Epidermal melanocyte (primary cell): ENCODE measurements around the gene CHSY1.
A peak's percentile ranks its signal among the peaks of the same experiment; 100 is the strongest.
"Not testable (repeated sequence)": the region's sequence is repeated elsewhere in the genome, so short reads cannot be mapped to it uniquely, and the experiment has no call there.

Source experiments
- DNase-seq: peaks from one replicate; pipeline ENCODE4 v3.0.0; 2011; ENCODE audit warnings: low spot score; ENCODE audit not compliant: insufficient read length

Gene CHSY1

GRCh38 chr15:101244889-101245668 lies 6.8 kb downstream of the CHSY1 start:
- DNase-seq: no peak

GRCh38 chr15:101244036-101244781 lies 7.6 kb downstream of the CHSY1 start:
- DNase-seq: no peak

GRCh38 chr15:101243420-101243819 lies 8.4 kb downstream of the CHSY1 start:
- no peak for DNase-seq

- DNase-seq: no peak
Measured at GRCh38 chr15:101242999-101243336, 8.9 kb downstream of the CHSY1 start.

- DNase-seq: no peak
Measured at GRCh38 chr15:101242160-101242998, 9.5 kb downstream of the CHSY1 start.

GRCh38 chr15:101240358-101240757 lies 11.5 kb downstream of the CHSY1 start:
- no peak for DNase-seq

- DNase-seq: no peak
Measured at GRCh38 chr15:101239724-101240136, 12.1 kb downstream of the CHSY1 start.

- DNase-seq: no peak
Measured at GRCh38 chr15:101237251-101237650, 14.6 kb downstream of the CHSY1 start.

- DNase-seq: no peak
Measured at GRCh38 chr15:101233651-101234280, 18.1 kb downstream of the CHSY1 start.

GRCh38 chr15:101232677-101233076 lies 19.2 kb downstream of the CHSY1 start:
- DNase-seq: no peak

GRCh38 chr15:101228313-101228712 lies 23.5 kb downstream of the CHSY1 start:
- no peak for DNase-seq

- DNase-seq: no peak
Measured at GRCh38 chr15:101225658-101226057, 26.2 kb downstream of the CHSY1 start.

GRCh38 chr15:101221902-101222301 lies 29.9 kb downstream of the CHSY1 start:
- DNase-seq: peak; percentile 77

GRCh38 chr15:101220060-101220459 lies 31.8 kb downstream of the CHSY1 start:
- no peak for DNase-seq

- no peak for DNase-seq
Measured at GRCh38 chr15:101219441-101219840, 32.4 kb downstream of the CHSY1 start.

- no peak for DNase-seq
Measured at GRCh38 chr15:101217446-101217845, 34.4 kb downstream of the CHSY1 start.

- DNase-seq: no peak
Measured at GRCh38 chr15:101216100-101216499, 35.7 kb downstream of the CHSY1 start.

GRCh38 chr15:101215681-101216080 lies 36.2 kb downstream of the CHSY1 start:
- no peak for DNase-seq

- not testable (repeated sequence) for DNase-seq
Measured at GRCh38 chr15:101214435-101215097, 37.3 kb downstream of the CHSY1 start.

GRCh38 chr15:101213570-101213969 lies 38.3 kb downstream of the CHSY1 start:
- DNase-seq: no peak

- no peak for DNase-seq
Measured at GRCh38 chr15:101213147-101213546, 38.7 kb downstream of the CHSY1 start.
